HG03520 (cell line): Measurements from ENCODE around the gene TREML1.
A peak's percentile ranks its signal among the peaks of the same experiment; 100 is the strongest.
"Not testable (repeated sequence)": the region's sequence is repeated elsewhere in the genome, so short reads cannot be mapped to it uniquely, and the experiment has no call there.

Experiments
- ATAC-seq: cut with Tn5 transposase; IDR thresholded peaks from one replicate; pipeline ENCODE4 v1.9.1; 2021; ENCODE audit warnings: mild to moderate bottlenecking, moderate library complexity; ENCODE audit not compliant: unreplicated experiment

Gene TREML1

GRCh38 chr6:41153992-41154625 lies at the start of gene TREML1:
Gene TREML1, minus strand, starts transcription at chr6:41154347. Its CDS starts 59 bp downstream, at chr6:41154288.
- ATAC-seq, result no peak

GRCh38 chr6:41201764-41202173 lies 47.6 kb upstream of the TREML1 start:
- ATAC-seq, result no peak

GRCh38 chr6:41200901-41201763 lies 47.0 kb upstream of the TREML1 start, which contains the start of gene TREML2:
Gene TREML2, minus strand, starts transcription at chr6:41201149. Its CDS starts 141 bp downstream, at chr6:41201008.
- no peak for ATAC-seq

GRCh38 chr6:41200296-41200900 lies 46.3 kb upstream of the TREML1 start:
- ATAC-seq, result no peak

- ATAC-seq, result peak; percentile 63
These were observed 45.6 kb upstream of the TREML1 start for GRCh38 chr6:41199552-41200246.

GRCh38 chr6:41197234-41197633 lies 43.1 kb upstream of the TREML1 start:
- ATAC-seq, result no peak

- no peak for ATAC-seq
These were observed 40.2 kb upstream of the TREML1 start for GRCh38 chr6:41194386-41194785.

GRCh38 chr6:41193884-41194283 lies 39.7 kb upstream of the TREML1 start:
- no peak for ATAC-seq

- ATAC-seq, result no peak
These were observed 39.1 kb upstream of the TREML1 start for GRCh38 chr6:41193171-41193734.

- no peak for ATAC-seq
These were observed 37.4 kb upstream of the TREML1 start for GRCh38 chr6:41191569-41191968.

GRCh38 chr6:41190791-41191190 lies 36.6 kb upstream of the TREML1 start:
- no peak for ATAC-seq

GRCh38 chr6:41189967-41190366 lies 35.8 kb upstream of the TREML1 start:
- no peak for ATAC-seq

- not testable (repeated sequence) for ATAC-seq
These were observed 34.9 kb upstream of the TREML1 start for GRCh38 chr6:41189046-41189445.

- ATAC-seq, result no peak
These were observed 34.1 kb upstream of the TREML1 start for GRCh38 chr6:41187924-41188886.

- no peak for ATAC-seq
These were observed 31.9 kb upstream of the TREML1 start for GRCh38 chr6:41186031-41186562.

- no peak for ATAC-seq
These were observed 30.6 kb upstream of the TREML1 start for GRCh38 chr6:41184761-41185160.

- no peak for ATAC-seq
These were observed 28.2 kb upstream of the TREML1 start for GRCh38 chr6:41182069-41183034.

- ATAC-seq, result no peak
These were observed 27.4 kb upstream of the TREML1 start for GRCh38 chr6:41181566-41181965.
